Measurements from ENCODE around the gene TNFRSF1A.

Gene TNFRSF1A

GRCh38 chr12:6356374-6356820, 14.5 kb upstream of the TNFRSF1A start:
- 93 to 96% methylated on average over 5 of the region's 5 CpGs for WGBS, 2 experiments
- no peaks in the 10 kb centered on the region for H3K4me1 ChIP-seq (ENCODE audit: control insufficient read depth, insufficient read depth, low read length)

GRCh38 chr12:6355491-6356373, 13.9 kb upstream of the TNFRSF1A start:
- Histone ChIP-seq H3K9me3 (ENCODE audit: control insufficient read depth, low read length) (no peaks in the 10 kb centered on the region), H3K27me3 (ENCODE audit: control insufficient read depth, insufficient read depth, low read length, poor library complexity, severe bottlenecking) (no peaks in the 10 kb centered on the region), H3K36me3 (ENCODE audit: control insufficient read depth, insufficient read depth, low read length) (no peaks in the 10 kb centered on the region), H3K4me3 (ENCODE audit: insufficient read depth, low read depth, low read length) (no peak overlapping the region), H3K4me1 (ENCODE audit: control insufficient read depth, insufficient read depth, low read length) (no peaks in the 10 kb centered on the region), H3K27ac (ENCODE audit: insufficient read depth, low read depth, low read length, poor library complexity, severe bottlenecking) (no peak overlapping the region)
- 84% methylated on average over 8 of the region's 8 CpGs for WGBS, 2 experiments

More at GRCh38 chr12:6356374-6356820, 14.5 kb upstream of the TNFRSF1A start:
- Histone ChIP-seq H3K36me3 (ENCODE audit: control insufficient read depth, insufficient read depth, low read length) (no peaks in the 10 kb centered on the region), H3K27me3 (ENCODE audit: control insufficient read depth, insufficient read depth, low read length, poor library complexity, severe bottlenecking) (no peaks in the 10 kb centered on the region), H3K4me3 (ENCODE audit: insufficient read depth, low read depth, low read length) (no peak overlapping the region), H3K9me3 (ENCODE audit: control insufficient read depth, low read length) (no peaks in the 10 kb centered on the region), H3K27ac (ENCODE audit: insufficient read depth, low read depth, low read length, poor library complexity, severe bottlenecking) (no peak overlapping the region)

- 90 to 94% methylated on average over 10 of the region's 10 CpGs for WGBS, 2 experiments
- Histone ChIP-seq H3K4me1 (ENCODE audit: control insufficient read depth, insufficient read depth, low read length) (no peaks in the 10 kb centered on the region), H3K27ac (ENCODE audit: insufficient read depth, low read depth, low read length, poor library complexity, severe bottlenecking) (no peak overlapping the region), H3K36me3 (ENCODE audit: control insufficient read depth, insufficient read depth, low read length) (no peaks in the 10 kb centered on the region), H3K27me3 (ENCODE audit: control insufficient read depth, insufficient read depth, low read length, poor library complexity, severe bottlenecking) (no peaks in the 10 kb centered on the region), H3K4me3 (ENCODE audit: insufficient read depth, low read depth, low read length) (no peak overlapping the region), H3K9me3 (ENCODE audit: control insufficient read depth, low read length) (no peaks in the 10 kb centered on the region)
Measured at GRCh38 chr12:6354495-6355393, 12.9 kb upstream of the TNFRSF1A start.

GRCh38 chr12:6352193-6353173, 10.6 kb upstream of the TNFRSF1A start:
- Histone ChIP-seq H3K4me1 (ENCODE audit: control insufficient read depth, insufficient read depth, low read length) (no peaks in the 10 kb centered on the region), H3K27me3 (ENCODE audit: control insufficient read depth, insufficient read depth, low read length, poor library complexity, severe bottlenecking) (no peaks in the 10 kb centered on the region), H3K27ac (ENCODE audit: insufficient read depth, low read depth, low read length, poor library complexity, severe bottlenecking) (no peak overlapping the region), H3K36me3 (ENCODE audit: control insufficient read depth, insufficient read depth, low read length) (no peaks in the 10 kb centered on the region), H3K9me3 (ENCODE audit: control insufficient read depth, low read length) (no peaks in the 10 kb centered on the region), H3K4me3 (ENCODE audit: insufficient read depth, low read depth, low read length) (no peak overlapping the region)
- 89 to 92% methylated on average over 9 of the region's 9 CpGs for WGBS, 2 experiments

GRCh38 chr12:6351622-6352021, 9.7 kb upstream of the TNFRSF1A start:
- Histone ChIP-seq H3K4me3 (ENCODE audit: insufficient read depth, low read depth, low read length) (no peak overlapping the region), H3K9me3 (ENCODE audit: control insufficient read depth, low read length) (no peaks in the 10 kb centered on the region), H3K36me3 (ENCODE audit: control insufficient read depth, insufficient read depth, low read length) (no peaks in the 10 kb centered on the region), H3K27me3 (ENCODE audit: control insufficient read depth, insufficient read depth, low read length, poor library complexity, severe bottlenecking) (no peaks in the 10 kb centered on the region), H3K27ac (ENCODE audit: insufficient read depth, low read depth, low read length, poor library complexity, severe bottlenecking) (no peak overlapping the region), H3K4me1 (ENCODE audit: control insufficient read depth, insufficient read depth, low read length) (no peaks in the 10 kb centered on the region)
- WGBS, 2 experiments: 94 to 95% methylated on average over 5 of the region's 5 CpGs

GRCh38 chr12:6347367-6348338, 5.8 kb upstream of the TNFRSF1A start:
- Histone ChIP-seq H3K27me3 (ENCODE audit: control insufficient read depth, insufficient read depth, low read length, poor library complexity, severe bottlenecking) (no peaks in the 10 kb centered on the region), H3K27ac (ENCODE audit: insufficient read depth, low read depth, low read length, poor library complexity, severe bottlenecking) (no peak overlapping the region), H3K4me3 (ENCODE audit: insufficient read depth, low read depth, low read length) (no peak overlapping the region), H3K4me1 (ENCODE audit: control insufficient read depth, insufficient read depth, low read length) (peaks cover 11% of the 10 kb centered on the region), H3K36me3 (ENCODE audit: control insufficient read depth, insufficient read depth, low read length) (no peaks in the 10 kb centered on the region), H3K9me3 (ENCODE audit: control insufficient read depth, low read length) (no peaks in the 10 kb centered on the region)
- WGBS, 2 experiments: 92 to 96% methylated on average over 19 of the region's 19 CpGs

- Histone ChIP-seq H3K27me3 (ENCODE audit: control insufficient read depth, insufficient read depth, low read length, poor library complexity, severe bottlenecking) (no peaks in the 10 kb centered on the region), H3K27ac (ENCODE audit: insufficient read depth, low read depth, low read length, poor library complexity, severe bottlenecking) (no peak overlapping the region), H3K4me1 (ENCODE audit: control insufficient read depth, insufficient read depth, low read length) (peaks cover 18% of the 10 kb centered on the region), H3K9me3 (ENCODE audit: control insufficient read depth, low read length) (no peaks in the 10 kb centered on the region), H3K4me3 (ENCODE audit: insufficient read depth, low read depth, low read length) (no peak overlapping the region), H3K36me3 (ENCODE audit: control insufficient read depth, insufficient read depth, low read length) (no peaks in the 10 kb centered on the region)
- WGBS, 2 experiments: 94 to 98% methylated on average over 8 of the region's 8 CpGs
Measured at GRCh38 chr12:6346942-6347341, 5.1 kb upstream of the TNFRSF1A start.

GRCh38 chr12:6346235-6346832, 4.5 kb upstream of the TNFRSF1A start:
- Histone ChIP-seq H3K36me3 (ENCODE audit: control insufficient read depth, insufficient read depth, low read length) (no peaks in the 10 kb centered on the region), H3K27me3 (ENCODE audit: control insufficient read depth, insufficient read depth, low read length, poor library complexity, severe bottlenecking) (no peaks in the 10 kb centered on the region), H3K9me3 (ENCODE audit: control insufficient read depth, low read length) (no peaks in the 10 kb centered on the region), H3K4me1 (ENCODE audit: control insufficient read depth, insufficient read depth, low read length) (peaks cover 19% of the 10 kb centered on the region), H3K27ac (ENCODE audit: insufficient read depth, low read depth, low read length, poor library complexity, severe bottlenecking) (no peak overlapping the region), H3K4me3 (ENCODE audit: insufficient read depth, low read depth, low read length) (no peak overlapping the region)
- 91 to 93% methylated on average over 5 of the region's 5 CpGs for WGBS, 2 experiments

Measured in ectodermal cell (in vitro differentiated cells).